ENCODE data around the gene IQCH.
"Not testable (repeated sequence)": the region's sequence is repeated elsewhere in the genome, so short reads cannot be mapped to it uniquely, and the experiment has no call there.

The IQCH gene

DNA sequence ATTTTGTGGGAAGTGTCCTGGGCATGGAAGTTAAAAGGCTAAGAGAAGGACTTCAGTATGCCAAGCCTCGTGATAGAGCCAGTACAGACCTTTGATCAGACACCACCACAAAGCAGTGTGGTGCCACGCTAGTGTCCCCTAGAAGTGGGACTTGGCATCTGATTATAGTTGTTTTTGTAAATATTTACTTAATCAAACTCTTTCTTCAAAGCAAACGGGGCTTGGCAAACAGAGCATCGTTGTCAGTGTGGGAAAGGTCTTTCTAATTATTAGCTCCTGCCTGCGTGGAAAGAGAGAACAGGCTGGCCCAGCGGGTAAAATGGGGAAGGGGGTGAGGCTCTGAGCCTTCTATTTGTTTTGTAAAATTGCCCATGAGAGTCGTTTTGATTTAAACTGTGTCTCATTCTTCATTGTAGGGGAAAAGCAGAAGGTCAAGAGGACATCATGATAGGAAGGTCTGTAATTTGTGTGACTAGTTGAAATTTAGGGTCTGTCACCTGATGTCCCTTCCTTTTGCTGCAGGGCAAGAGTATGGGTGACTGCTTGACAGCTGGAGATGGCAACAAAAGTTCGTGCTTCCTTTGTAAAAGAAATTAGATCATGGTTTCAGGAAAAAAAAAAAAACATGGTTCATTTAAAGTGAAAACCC lies 105.0 kb downstream of the IQCH start:
- peak; percentile 89 for DNase-seq

DNA sequence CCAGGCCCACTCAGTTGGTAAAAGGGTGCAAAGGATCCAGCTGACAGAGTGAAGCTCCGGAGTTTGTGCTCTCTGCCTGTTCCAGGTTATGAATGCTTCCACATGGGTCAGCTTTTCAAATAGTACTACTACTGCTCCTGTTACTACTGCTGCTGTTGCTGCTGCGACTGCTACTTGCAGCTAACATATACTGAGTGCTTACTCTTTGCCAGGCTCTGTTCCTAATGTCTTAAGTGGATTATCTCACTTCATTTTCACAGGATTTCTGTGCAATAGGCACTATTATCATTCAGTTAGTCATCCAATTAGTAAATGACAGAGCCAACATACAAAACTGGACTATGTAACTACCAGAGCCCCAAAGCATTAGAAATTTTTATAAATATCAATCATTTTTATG lies 106.5 kb downstream of the IQCH start:
- DNase-seq, result peak; percentile 11

DNA sequence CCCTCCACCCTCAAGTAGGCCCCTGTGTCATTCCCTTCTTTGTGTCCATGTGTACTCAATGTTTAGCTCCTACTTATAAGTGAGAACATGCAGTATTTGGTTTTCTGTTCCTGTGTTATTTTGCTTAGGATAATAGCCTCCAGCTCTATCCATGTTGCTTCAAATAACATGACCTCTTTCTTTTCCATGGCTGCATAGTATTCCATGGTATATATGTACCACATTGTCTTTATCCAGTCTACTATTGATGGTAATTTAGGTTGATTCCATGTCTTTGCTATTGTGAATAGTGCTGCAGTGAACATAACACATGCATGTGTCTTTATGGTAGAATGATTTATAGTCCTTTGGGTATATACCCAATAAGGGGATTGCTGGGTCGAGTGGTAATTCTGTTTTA lies 109.1 kb downstream of the IQCH start:
- not testable (repeated sequence) for DNase-seq

DNA sequence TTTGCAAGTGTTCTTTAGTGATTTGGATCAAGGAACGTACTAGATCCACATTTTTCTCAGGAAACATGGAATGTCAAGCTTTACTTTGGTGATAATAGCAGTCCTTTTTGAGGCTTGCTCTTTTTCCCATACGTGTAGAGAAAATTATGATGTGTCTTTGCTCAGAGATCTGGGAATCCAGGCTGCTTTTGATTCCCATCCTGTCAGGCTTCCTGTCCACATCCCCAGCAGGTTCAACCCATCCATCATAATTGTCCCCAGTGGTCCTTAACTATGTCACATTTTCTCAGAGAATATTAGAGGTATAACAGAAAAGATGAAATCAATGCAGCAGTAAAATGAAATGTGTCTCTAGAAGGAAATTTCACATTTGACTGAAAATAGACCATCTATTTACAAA lies 111.4 kb downstream of the IQCH start:
- DNase-seq, result no peak

DNA sequence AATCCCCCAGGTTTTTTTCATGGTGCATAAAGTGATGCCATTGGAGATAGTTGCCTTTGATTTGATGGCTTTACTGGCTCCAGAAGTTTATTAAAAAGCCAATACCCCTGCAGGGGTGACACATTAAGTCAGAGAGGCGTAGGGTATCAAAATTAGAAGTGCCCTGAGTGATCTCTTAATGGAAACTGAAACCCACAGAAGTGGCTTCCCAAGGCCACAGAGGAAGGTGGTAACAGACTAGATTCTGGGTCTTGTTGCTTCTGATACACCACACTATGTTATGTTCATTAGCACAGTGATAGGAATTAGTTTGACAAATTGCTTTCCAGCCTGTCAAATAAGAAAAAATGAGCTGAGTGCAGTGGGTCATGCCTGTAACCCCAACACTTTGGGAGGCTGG lies 112.3 kb downstream of the IQCH start:
- no peak for DNase-seq

DNA sequence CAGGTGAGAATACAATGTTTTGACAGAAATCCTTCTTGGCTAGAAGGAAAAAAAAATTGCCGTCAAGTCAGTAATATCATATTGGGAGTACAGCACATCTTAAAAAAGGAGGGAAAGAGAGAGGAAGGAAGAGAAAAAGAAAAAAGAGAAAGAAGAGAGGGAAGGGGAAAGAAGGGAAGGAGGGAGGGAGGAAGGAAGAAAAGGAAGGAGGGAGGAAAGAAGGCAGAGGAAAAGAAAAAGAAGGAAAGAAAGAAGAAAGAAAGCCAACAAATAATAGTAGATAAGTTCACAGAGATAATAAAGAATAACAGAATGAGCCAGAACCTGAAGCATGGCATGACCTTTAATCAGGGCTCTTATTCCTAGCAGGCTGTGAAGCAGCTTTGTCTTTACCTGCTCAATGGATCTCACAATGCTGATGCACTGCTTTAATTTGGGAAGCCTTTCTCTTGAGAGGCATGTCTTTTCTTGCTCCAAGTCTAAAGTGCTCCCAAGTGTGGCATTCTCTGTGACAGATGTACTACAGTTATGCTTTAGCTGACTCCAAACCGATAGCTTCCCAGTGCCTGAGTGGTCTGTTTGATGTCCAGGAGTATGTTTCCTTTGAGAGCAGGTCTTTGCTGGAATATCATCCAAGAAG lies 114.9 kb downstream of the IQCH start:
- DNase-seq, result no peak

DNA sequence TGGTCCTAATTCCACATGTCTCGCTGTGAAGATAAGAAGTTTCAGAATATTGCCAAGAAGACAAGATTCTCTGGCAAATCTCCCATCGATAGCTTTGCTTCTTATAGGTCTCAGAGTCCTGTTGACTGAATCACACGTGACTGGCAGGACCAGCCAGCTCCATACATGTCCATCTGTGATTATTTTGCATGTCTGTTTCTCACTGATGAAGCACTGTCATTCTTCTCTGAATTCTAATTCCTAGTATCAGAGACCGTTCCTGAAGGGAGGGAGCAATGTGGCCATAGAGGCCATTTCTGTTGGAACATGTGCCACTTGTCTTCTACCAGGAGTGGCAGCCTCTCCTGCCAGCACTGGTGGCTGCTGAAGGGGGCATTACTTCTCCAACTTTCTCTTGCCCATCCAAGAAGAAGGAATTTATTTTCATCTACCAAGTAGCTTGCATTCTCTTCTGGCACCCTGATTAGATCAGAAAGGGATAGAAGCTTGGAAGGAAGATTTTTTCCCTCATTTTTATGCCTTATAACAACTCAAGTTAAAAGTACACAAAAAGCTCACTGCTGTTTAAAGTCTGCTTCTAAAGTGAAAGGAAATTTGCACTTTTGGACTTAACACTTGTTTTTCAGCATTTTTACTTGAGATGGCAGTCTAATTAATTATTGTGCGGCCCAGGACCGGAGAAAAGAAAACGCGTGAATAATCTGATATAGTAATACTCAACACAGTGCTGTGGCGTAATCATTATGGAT lies 115.8 kb downstream of the IQCH start:
- no peak for DNase-seq

DNA sequence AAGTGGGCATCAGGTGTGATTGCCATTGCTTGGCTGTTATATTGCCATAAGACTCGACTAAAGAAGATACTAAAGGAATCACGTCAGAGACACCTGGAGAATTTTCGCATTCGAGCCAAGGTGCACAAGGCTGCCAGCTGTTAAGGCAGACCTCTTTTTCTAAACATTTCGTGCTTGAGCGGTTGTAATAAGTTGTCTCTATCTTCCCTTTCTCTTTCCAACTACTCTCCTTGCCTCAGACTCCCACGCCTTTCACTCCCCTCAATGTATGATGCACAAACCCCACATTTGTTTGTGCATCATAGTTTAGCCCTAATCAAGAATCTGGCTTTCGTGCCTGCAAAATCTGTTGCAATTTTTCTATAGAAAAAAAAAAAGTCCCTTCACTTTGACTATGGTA lies 118.0 kb downstream of the IQCH start:
- peak; percentile 51 for DNase-seq

DNA sequence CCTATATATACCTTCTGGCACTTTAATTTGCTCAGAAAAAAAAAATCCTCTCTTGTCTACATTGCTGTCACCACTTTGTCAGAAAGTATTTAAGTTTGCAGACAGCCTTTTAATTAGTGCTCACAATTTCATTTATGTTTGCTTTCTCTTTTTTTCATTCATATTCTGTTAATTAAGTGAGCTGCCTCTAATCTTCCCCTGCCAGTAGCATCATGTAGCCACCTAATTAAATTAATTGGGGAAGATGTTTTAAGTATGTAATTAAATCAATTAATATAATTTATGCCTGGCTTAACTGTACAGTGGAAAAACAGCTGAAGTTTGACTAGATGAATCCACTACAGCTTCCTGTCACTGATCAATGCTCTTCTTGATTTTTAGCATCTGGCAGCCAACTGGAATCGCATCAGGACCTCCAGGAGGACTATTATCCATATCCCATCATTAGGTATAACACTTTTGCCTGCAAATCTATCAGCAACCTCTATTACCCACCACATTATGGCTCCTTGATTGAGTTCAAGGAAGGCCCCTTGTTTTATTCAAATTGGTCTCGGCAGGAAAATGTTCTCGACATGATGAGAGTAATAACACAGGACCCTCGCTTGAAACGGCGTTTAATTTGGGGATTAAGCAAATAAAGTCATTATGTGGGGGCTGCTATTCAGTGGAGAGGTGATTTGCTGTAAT lies 118.5 kb downstream of the IQCH start:
- peak; percentile 71 for DNase-seq

DNA sequence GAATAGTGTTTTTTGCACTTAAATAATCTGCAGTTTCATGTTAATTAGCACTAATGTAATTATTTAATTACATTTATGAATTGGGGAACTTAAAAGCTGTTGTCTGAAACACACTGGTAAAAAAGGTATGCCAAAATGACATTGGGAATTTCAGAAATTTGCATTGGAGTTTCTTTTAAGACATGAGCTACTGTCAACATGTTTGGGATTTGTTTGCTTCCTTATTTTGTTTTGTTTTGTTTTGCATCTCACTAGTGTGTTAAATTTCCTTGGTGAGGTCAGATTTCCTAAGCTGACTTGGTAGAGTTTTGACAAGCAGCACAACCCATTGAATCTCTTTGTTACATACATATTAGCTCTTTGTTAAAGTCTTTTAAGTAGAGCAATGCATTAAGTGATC lies 119.4 kb downstream of the IQCH start:
- no peak for DNase-seq

DNA sequence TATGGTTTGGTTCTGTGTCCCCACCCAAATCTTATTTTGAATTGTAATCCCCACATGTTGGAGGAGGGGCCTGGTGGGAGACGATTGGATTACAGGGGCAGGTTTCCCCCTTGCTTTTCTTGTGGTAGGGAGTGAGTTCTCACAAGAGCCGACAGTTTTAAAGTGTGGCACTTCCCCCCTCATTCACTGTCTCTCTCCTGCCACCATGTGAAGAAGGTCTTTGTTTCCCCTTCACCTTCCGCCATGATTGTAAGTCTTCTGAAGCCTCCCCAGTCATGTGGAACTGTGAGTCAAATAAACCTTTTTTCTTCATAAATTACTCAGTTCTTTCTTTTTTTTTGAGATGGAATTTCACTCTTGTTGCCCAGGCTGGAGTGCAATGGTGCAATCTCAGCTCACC lies 124.9 kb downstream of the IQCH start:
- no peak for DNase-seq

DNA sequence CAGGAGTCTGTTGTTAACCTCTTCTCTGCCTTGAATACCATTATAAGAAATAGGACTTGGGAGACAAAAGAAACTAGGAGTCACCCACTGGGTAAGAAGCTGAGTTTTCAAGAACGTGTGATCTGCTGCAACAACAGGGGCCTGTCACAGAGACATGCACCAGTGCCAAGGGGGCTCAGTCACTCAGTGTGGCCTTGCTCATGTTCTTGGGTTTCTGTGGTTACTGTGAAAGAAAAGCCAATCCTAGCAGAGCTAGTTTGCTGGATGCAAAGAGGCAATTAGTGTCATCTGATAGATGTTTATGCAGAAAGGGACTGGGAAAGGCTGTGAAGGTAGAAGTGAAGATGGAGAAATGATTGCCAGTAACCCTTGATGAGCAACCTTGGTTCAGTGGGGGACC lies 126.3 kb downstream of the IQCH start:
- no peak for DNase-seq

DNA sequence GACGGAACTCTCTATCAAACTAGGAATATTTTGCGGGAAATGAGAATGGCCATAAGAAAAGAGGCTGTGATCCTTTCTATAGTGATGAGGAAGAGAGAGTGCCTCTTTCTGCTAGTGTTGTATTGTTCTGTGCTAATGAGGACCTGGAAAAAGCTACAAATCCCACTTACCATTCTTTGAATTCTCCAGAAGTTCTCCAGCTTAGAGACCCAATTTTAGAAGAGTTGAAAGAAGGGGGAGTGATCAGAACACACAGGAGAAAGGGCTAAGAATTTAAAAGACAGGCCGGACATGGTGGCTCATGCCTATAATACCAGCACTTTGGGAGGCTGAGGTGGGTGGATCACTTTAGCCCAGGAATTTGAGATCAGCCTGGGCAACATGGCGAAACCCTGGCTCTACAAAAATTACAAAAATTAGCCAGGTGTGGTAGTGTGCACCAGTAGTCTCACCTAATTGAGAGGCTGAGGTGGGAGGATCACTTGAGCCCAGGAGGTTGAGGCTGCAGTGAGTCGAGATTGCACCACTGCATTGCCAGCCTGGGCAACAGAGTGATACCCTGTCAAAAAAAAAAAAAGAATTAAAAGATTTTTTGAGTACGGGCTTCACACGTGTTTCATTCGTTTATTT lies 126.9 kb downstream of the IQCH start:
- DNase-seq, result no peak

DNA sequence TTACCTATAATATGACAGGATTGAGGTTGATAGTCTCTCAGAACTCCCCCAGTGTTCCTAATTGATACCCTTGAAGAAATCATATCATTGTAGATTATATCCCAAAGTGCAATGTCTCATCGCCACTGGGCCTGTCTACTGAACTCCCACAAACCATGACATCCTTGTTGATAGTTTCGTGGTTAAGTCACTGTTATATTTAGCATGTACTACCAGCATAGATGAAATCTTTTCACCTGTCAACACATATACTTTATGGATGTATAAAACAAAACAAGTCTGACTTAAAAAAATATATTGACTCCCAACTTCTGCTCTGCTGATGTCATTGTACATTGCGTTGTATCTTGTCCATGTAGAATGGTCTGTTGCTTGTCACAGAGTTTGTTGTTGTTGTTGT lies 128.1 kb downstream of the IQCH start:
- no peak for DNase-seq

DNA sequence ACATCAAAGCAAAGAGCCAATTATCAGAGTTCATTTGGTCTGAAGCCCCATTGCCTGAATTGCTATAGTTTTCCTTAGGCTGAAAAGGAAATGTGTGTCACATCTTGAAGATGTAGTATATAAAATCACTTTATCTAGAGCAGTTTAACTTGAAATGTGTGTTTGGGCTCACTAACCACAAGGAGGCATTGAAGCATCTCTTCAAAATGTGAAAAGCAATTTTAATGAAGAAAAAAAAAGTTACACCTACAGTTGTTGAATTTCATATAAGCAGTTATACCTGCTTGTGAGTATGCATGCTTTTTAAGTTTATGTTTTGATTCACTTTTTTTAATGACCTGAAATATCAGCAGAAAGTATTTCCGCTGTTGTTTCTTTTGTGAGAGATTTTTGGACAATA lies 129.3 kb downstream of the IQCH start:
- DNase-seq, result no peak

DNA sequence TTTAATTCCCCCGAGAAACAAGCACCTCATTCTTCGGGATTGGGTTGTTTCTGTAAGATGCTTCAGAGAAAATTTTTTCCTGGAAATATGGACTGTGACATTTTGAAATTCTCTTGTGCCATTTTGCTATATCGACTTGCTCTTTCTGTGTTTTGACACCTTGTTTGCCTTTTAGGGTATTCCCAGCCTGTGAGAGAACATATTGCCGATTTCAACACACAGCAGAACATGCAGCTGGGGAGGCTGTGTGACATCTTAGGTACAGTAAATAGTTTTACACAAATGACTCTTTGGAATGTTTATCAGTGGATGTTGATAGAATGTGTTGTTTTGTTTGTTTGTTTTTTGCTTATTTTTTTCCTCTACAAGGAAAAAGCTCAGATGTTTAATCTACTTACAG lies 130.2 kb downstream of the IQCH start:
- no peak for DNase-seq

DNA sequence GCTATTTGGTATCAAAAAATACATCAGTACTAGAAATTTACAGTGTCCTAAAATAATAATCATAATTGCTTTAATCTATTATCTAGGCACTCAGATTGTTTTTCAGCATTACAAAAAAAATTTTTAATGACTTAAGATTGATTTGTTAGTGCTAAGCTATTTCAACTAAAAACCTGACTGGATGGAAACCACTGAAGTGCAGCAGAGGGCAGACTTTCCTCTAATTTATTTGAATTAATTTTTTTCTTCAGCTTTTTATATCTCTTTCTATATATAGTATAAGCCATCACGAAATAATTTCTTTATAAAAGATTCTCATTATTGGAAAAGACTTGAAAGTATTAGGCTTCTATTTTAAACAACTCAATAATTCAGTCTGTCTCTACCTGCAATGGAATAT lies 131.4 kb downstream of the IQCH start:
- DNase-seq, result no peak

DNA sequence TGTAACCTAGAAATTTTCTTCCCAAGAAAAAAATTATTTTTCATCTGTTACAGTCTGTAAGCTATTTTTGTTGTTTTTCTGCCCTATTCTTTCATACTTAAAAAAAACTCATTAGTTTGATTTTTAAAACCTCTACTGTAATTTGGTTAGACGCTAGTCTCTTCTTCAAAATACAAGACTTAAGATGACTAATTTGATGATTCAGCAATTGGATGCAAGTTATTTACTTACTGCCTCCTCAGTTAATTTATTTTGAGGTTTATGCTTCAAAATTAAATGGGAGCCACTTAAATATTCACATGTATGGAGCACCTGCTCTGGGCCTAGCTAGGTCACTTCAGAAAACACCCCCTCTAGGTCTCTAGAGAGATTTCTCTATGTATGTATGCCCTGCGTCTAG lies 132.4 kb downstream of the IQCH start:
- no peak for DNase-seq

DNA sequence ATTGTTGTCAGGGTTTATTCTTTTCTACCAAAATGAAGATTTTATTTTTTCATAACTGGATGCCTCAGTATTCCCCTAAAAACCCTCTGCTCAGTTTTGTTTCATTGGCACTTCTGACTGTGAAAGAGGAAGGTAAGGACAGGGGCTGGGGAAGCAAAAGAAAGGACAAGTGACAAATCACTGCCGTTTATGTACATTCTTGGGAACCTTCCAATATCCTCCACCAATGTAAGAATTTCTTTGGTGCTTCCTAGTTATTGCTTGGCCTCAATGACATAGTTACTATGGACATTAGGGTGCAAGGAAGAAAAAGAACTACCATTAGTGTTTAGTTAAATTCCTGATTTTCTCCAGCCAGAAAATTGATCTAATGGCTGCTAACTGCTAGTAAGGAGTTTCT lies 135.4 kb downstream of the IQCH start:
- DNase-seq, result no peak

DNA sequence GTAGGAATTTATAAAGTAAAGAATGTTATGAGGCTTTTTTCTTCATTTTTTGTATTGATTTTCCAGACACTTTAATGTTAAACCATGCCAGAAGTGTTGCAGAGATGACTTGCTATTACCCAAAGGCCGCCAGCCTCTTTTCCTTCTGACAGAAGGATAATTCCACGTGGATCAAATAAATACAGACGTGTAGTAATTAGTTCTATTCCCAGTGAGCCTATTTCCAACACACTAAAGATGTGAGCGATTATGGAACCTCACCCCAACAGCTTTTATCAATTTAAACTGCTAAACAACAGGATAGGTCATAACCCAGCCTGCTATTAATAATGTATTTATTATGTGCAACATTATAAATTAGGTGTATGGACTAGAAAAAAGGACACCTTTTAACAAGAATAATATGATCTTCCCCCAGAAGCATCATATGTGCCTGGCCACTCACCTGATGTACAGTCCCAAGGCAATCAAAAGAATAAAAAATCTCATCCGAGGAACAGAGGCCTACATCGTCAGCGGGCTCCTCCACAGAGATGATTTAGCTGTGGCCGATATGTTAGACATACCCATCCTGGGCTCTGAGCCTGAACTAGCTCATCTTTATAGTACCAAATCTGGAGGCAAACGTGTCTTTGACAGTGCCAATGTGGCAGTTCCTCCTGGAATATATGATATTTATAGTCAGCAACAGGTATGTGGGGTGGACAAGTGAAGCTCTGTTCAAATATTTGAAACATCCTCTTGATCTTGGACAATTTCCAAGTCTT lies 140.5 kb downstream of the IQCH start:
- DNase-seq, result peak; percentile 44

DNA sequence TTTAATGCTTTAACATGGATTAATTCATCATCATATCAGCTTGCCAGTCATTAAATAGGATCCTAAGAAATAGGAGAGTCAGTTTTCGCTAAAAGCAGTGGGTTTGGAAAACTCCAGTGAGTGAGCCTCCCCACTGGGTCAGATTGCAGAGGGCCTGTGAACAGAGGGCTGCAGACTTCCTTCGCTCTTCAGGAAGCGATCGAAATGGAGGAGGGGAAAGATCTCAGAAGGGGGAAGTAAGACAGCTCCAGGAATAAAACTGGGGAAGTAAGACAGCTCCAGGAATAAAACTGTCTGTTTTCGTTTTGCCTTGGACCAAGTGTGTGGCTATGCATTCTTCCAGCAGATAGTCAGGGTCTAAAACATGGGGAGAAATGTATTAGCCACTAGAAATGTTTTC lies 141.5 kb downstream of the IQCH start:
- peak; percentile 77 for DNase-seq

DNA sequence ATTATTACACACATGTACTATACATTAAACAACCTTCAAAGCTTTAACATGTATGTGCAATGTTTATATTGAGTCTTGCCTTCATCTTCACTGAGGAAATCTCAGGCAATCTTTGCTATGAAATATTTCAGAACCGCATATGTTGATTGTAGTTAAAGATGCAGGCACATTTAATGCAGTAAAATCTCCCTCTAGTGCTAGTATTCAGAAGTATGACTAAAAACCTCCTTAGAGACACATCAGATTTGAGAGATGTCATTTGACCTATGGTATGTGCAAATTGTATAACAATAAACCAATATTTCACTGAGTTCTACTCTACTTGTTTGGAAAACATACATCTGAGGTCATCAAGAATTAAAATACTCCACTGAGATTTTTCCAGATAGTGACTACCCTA lies 142.6 kb downstream of the IQCH start:
- DNase-seq, result no peak

DNA sequence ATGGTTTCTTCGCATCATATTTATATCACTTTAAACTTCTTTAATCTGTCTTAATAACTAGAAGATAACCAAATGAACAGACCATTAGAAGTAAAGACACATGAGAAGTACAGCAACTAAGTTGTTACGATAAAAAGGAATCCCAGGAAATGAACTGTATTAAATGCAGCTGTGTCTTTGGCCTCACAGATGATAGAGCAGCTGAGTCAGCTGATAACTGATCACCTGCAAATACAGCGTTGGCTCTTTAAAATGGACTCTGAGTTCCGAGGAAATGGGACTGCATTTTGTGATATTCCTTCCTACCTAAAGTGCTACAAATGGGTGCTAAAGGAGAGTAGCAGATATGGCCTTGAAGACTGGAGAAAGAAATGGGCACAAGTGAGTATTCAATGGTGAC lies 145.3 kb downstream of the IQCH start:
- DNase-seq, result no peak
